ENCODE results near the gene USH1G.
"Not testable (repeated sequence)": the region's sequence is repeated elsewhere in the genome, so short reads cannot be mapped to it uniquely, and the experiment has no call there.

The USH1G gene

DNA sequence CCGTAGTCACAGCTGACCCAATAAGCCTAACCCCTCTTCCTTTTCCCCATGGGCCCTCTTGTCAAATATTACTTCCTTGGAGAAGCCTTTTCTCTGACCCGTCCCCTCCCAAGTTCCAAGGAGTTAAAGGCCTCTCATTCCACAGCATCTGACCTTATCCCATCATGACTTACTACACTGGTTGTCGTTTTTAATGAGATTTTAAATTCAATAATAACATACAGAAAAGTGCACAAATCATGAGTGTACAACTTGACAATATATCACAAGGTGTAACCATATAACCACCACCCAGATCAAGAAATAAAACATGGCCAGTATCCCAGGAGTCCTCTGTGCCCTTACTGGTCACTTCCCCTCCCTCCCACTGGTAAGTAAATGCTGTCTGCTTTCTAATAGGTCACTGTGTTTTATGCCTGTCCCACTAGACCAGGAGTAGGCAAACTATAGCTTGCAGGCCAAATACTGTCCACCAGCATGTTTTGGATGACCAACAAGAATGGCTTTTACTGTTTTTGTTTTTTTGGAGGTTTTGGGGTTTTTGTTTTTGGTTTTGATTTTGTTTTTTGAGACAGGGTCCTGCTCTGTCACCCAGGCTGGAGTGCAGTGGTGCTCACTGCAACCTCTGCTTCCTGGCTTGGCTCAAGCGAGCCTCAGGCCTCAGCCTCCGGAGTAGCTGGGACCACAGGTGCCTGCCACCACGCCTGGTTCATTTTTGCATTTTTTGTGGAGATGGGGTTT lies 49.0 kb downstream of the USH1G start:
- no peak for DNase-seq (ENCODE audit: low spot score)

GRCh38 chr17:74873037-74873873 lies 49.8 kb downstream of the USH1G start:
- DNase-seq (ENCODE audit: low spot score): peak; percentile 100

GRCh38 chr17:74872313-74873036 lies 50.6 kb downstream of the USH1G start, which contains the start of gene FDXR:
TSS of gene FDXR (minus strand) at chr17:74872994. CDS start at chr17:74872944, 50 bp downstream.
- DNase-seq (ENCODE audit: low spot score): no peak

- DNase-seq (ENCODE audit: low spot score): no peak
Observed at GRCh38 chr17:74871356-74872076, 51.5 kb downstream of the USH1G start.

GRCh38 chr17:74870512-74870911 lies 52.5 kb downstream of the USH1G start:
- DNase-seq (ENCODE audit: low spot score): peak; percentile 69

- DNase-seq (ENCODE audit: low spot score): not testable (repeated sequence)
Observed at GRCh38 chr17:74870028-74870427, 53.0 kb downstream of the USH1G start.

- DNase-seq (ENCODE audit: low spot score): no peak
Observed at GRCh38 chr17:74868908-74869255, 54.2 kb downstream of the USH1G start.

GRCh38 chr17:74868251-74868907 lies 54.7 kb downstream of the USH1G start:
- no peak for DNase-seq (ENCODE audit: low spot score)

DNA sequence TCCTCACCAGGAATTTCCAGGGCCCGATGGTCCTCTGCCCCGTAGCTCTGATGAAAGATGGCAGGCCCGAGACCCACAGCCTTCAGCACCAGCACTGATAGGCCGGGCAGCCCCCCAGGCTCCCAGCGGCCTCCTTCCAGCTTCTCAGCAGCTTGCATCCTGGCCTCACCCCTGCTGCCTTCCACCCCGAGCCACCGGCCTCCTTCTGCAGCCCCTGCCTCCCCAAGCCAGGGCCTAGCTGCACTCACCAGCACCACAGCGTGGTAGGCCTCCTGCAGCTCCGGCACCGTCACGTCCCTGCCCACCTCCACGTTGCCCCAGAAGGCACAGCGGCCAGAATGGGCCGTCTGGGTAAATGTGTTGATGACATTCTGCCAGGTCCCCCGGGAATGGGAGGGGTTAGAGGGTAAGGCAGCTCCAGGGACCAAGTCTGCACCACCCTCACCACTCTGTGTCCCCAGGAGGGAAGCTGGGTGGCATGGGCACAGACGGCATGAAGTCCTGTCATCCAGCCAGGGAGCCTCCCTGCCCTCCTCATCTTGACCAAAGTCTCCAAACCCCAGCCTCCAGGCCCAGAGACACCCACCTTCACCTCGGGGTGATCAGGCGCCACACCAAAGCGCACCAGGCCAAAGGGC lies 56.7 kb downstream of the USH1G start:
- no peak for DNase-seq (ENCODE audit: low spot score)
